Gastrocnemius medialis (tissue), 4 donors: ENCODE measurements around the gene RP9. TPM values are rescaled to one million over a fixed set of nuclear protein-coding genes. Genes with fewer than 3 reads are reported as not detected.

Experiments used
- ATAC-seq, 2 donors: fragments of 150-250 bp; one replicate each; pipeline ENCODE4 v1.9.1; 2016
- DNase-seq, 2 donors: peaks; one replicate each; pipeline ENCODE4 v3.0.0-alpha.2; 2019
- H3K27ac ChIP-seq, 4 donors: fragments of 200-600 bp; sonication (generic); 1 replicate in 1 of 4; 2 replicates in 3 of 4; pipeline ENCODE4 v1.5.1; 2016 to 2018; ENCODE audit warnings: mild to moderate bottlenecking in 2 of 4, moderate library complexity in 1 of 4
- H3K27me3 ChIP-seq, 3 donors: fragments of 200-600 bp; sonication (generic) in 2 of 3; 1 replicate in 1 of 3; 2 replicates in 2 of 3; pipeline versions ENCODE4 v1.5.1 to v1.6.0; 2016 to 2019; ENCODE audit warnings: mild to moderate bottlenecking in 1 of 3, moderate library complexity in 1 of 3
- H3K36me3 ChIP-seq, 2 donors: fragments of 200-600 bp; sonication (generic) in 1 of 2; one replicate each; pipeline ENCODE4 v1.5.1; 2017 to 2018
- H3K4me1 ChIP-seq, 2 donors: fragments of 200-600 bp; sonication (generic) in 1 of 2; one replicate each; pipeline ENCODE4 v1.5.1; 2016 to 2017; ENCODE audit warnings: mild to moderate bottlenecking in 2 of 2
- H3K4me3 ChIP-seq, 4 donors: fragments of 200-600 bp; sonication (generic) in 3 of 4; 1 replicate in 1 of 4; 2 replicates in 3 of 4; pipeline ENCODE4 v1.5.1; 2016 to 2019; ENCODE audit warnings: mild to moderate bottlenecking in 2 of 4
- H3K9me3 ChIP-seq, 3 donors: fragments of 200-600 bp; sonication (generic) in 2 of 3; 1 replicate in 1 of 3; 2 replicates in 2 of 3; pipeline ENCODE4 v1.5.1; 2016 to 2019
- POLR2A ChIP-seq, 2 donors: fragments of 450-650 bp; IDR thresholded peaks; one replicate each; pipeline ENCODE4 v1.6.1; 2017; ENCODE audit warnings: antibody characterized with exemption in 2 of 2, mild to moderate bottlenecking in 2 of 2, moderate library complexity in 2 of 2
- in situ Hi-C, 4 donors: fragments of 200-750 bp; cut with MboI; loops; one replicate each; pipeline versions ENCODE4 v1.15.0 to v1.8.0; 2017; ENCODE audit warnings: low sequenced_read_pairs in 4 of 4
- intact Hi-C: fragments of 100-400 bp; cut with DNase I; formaldehyde crosslinking; loops from one replicate; pipeline ENCODE4 v1.15.1; 2023; ENCODE audit warnings: low total_unique reads
- total RNA-seq, 4 donors: library from RNA; depleted of rRNA; stranded (reverse); fragments of >200 nt; gene quantifications; one replicate each; pipeline versions ENCODE4 v1.1.0 to v1.2.3, GENCODE V29; 2016
- TF ChIP-seq, protein P1 (sequence below), 5 experiments: fragments of 450-650 bp in 3 of 5; fragments of 200-600 bp in 2 of 5; sonication (generic) in 2 of 5; IDR thresholded peaks in 4 of 5; conservative IDR thresholded peaks in 1 of 5; 1 replicate in 4 of 5; 2 replicates in 1 of 5; pipeline ENCODE4 v1.5.1; 2016 to 2019; ENCODE audit warnings: antibody characterized with exemption in 5 of 5, mild to moderate bottlenecking in 3 of 5, moderate library complexity in 3 of 5

RP9 gene
- total RNA-seq, 4 donors from 2014 or later: 13.0 to 23.9 (median 20.1) TPM

DNA sequence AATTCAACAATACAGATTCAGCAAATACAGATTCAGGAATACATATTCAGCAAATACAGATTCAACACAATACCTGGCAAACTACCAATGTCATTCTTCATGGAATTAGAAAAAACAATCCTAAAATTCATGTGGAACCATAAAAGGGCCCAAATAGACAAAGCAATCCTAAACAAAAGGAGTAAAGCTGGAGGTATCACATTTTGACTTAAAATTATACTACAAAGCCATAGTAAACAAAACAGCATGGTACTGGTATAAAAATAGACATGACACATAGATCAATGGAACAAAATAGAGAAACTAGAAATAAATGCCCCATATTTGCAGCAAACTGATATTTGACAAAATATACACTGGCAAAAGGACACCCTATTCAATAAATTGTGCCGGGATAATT is 43.2 kb downstream of the RP9 start:
- Histone ChIP-seq H3K36me3 (no peaks in the 10 kb centered on the region), H3K27me3 (no peaks in the 10 kb centered on the region), H3K4me1 (peaks cover 17 to 23% of the 10 kb centered on the region in 2 donors), H3K9me3 (peaks cover 0 to 12% (median 11%) of the 10 kb centered on the region in 3 donors), H3K4me3 (no peak overlapping the region), H3K27ac (no peak overlapping the region)
- ATAC-seq (no peak), DNase-seq (no peak)
- in situ Hi-C loops (loop anchor here in 2 of 4 donors (25.0 kb wide), 2 partner anchors 104 to 579 kb away; partner anchors contain the start of genes AVL9 (in 1 of the 2), FKBP9 (in 1 of the 2) and LSM5 (in 1 of the 2)), intact Hi-C loops (no loop called here)
- no peak for TF ChIP-seq POLR2A (IDR thresholded peaks at IDR 0.05)
- TF ChIP-seq, protein P1, sequence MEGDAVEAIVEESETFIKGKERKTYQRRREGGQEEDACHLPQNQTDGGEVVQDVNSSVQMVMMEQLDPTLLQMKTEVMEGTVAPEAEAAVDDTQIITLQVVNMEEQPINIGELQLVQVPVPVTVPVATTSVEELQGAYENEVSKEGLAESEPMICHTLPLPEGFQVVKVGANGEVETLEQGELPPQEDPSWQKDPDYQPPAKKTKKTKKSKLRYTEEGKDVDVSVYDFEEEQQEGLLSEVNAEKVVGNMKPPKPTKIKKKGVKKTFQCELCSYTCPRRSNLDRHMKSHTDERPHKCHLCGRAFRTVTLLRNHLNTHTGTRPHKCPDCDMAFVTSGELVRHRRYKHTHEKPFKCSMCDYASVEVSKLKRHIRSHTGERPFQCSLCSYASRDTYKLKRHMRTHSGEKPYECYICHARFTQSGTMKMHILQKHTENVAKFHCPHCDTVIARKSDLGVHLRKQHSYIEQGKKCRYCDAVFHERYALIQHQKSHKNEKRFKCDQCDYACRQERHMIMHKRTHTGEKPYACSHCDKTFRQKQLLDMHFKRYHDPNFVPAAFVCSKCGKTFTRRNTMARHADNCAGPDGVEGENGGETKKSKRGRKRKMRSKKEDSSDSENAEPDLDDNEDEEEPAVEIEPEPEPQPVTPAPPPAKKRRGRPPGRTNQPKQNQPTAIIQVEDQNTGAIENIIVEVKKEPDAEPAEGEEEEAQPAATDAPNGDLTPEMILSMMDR (IDR thresholded peaks at IDR 0.05 in 4 of 5, conservative IDR thresholded peaks at IDR 0.05 in 1 of 5): no peak

- ATAC-seq (peak; percentile 96), DNase-seq (peak; percentile 87 to 88)
- Histone ChIP-seq H3K27ac (peak overlapping the region; percentile 90 to 98 (median 94)), H3K36me3 (no peaks in the 10 kb centered on the region), H3K4me1 (peaks cover 22 to 30% of the 10 kb centered on the region in 2 donors), H3K9me3 (peaks cover 0 to 5% (median 5%) of the 10 kb centered on the region in 3 donors), H3K4me3 (peak overlapping the region; percentile 74 to 97 (median 75)), H3K27me3 (no peaks in the 10 kb centered on the region)
- intact Hi-C loops (loop anchor here (1.0 to 2.0 kb wide), 4 partner anchors 22 to 172 kb away; partner anchors contain the start of genes BBS9, KBTBD2 and RP9), in situ Hi-C loops (loop anchor here in 2 of 4 donors (25.0 kb wide), 2 partner anchors 101 to 576 kb away; partner anchors contain the start of genes AVL9 (in 1 of the 2), FKBP9 (in 1 of the 2) and LSM5 (in 1 of the 2))
- TF ChIP-seq, protein P1 (IDR thresholded peaks at IDR 0.05 in 4 of 5, conservative IDR thresholded peaks at IDR 0.05 in 1 of 5): no peak
- peak in 1 of 2 donors; percentile 53 for TF ChIP-seq POLR2A (IDR thresholded peaks at IDR 0.05)
Observed at GRCh38 chr7:33062782-33063443, 46.3 kb downstream of the RP9 start.

GRCh38 chr7:33062023-33062781 is 47.0 kb downstream of the RP9 start, which contains the start of gene NT5C3A:
NT5C3A (minus strand) TSS chr7:33062776; CDS start chr7:33062705, 71 bp downstream.
- Histone ChIP-seq H3K4me1 (peaks cover 22 to 30% of the 10 kb centered on the region in 2 donors), H3K36me3 (no peaks in the 10 kb centered on the region), H3K4me3 (peak within 1 kb of the TSS; percentile 74 to 97 (median 75)), H3K27ac (peak within 1 kb of the TSS; percentile 90 to 98 (median 94)), H3K27me3 (no peaks in the 10 kb centered on the region), H3K9me3 (peaks cover 0 to 5% (median 5%) of the 10 kb centered on the region in 3 donors)
- intact Hi-C loops (loop anchor here (2.0 kb wide), 3 partner anchors 21 to 171 kb away; partner anchors contain the start of genes BBS9 and KBTBD2), in situ Hi-C loops (loop anchor here in 2 of 4 donors (25.0 kb wide), 2 partner anchors 100 to 575 kb away; partner anchors contain the start of genes AVL9 (in 1 of the 2), FKBP9 (in 1 of the 2) and LSM5 (in 1 of the 2))
- ATAC-seq (peak; percentile 60 to 67), DNase-seq (peak in 1 of 2 donors; percentile 13)
- TF ChIP-seq, protein P1 (IDR thresholded peaks at IDR 0.05 in 4 of 5, conservative IDR thresholded peaks at IDR 0.05 in 1 of 5): peak in 2 of 5 experiments; percentile 11 to 13
- TF ChIP-seq POLR2A (IDR thresholded peaks at IDR 0.05): peak; percentile 73 to 75

DNA sequence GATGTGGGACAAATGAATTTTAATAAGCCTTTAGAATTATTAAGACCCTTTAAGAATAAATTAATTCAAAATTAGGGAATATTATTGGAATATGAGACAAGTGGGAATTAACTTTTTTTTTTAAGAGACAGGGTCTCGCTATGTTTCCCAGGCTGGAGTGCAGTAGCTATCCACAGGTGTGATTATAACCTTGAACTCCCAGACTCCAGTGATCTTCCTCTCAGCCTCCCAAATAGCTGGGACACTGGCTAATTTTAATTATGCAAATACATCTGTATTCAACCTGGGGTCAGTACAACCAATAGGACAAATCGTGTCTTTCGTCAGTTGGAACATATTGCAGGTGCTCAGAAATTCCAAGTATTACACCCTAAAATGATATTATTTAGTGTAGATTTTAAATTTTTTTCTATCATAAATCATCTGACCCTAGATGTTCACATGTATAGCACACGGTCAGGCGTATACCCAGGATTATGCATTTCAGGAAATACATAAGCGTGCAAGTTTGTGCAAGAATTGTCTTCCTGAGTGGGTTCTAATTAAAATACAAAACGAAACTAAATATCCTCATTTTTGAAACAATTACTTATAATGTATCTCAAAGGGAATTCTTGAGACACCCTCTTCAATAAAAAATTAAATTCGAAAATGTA is 47.8 kb downstream of the RP9 start:
- Histone ChIP-seq H3K9me3 (peaks cover 0 to 5% (median 5%) of the 10 kb centered on the region in 3 donors), H3K4me3 (peak overlapping the region; percentile 74 to 97 (median 75)), H3K36me3 (no peaks in the 10 kb centered on the region), H3K4me1 (peaks cover 22 to 30% of the 10 kb centered on the region in 2 donors), H3K27ac (peak overlapping the region in 3 of 4 donors; percentile 90 to 98 (median 97)), H3K27me3 (no peaks in the 10 kb centered on the region)
- TF ChIP-seq, protein P1 (IDR thresholded peaks at IDR 0.05 in 4 of 5, conservative IDR thresholded peaks at IDR 0.05 in 1 of 5): no peak
- no peak for TF ChIP-seq POLR2A (IDR thresholded peaks at IDR 0.05)
- no peak for DNase-seq
- in situ Hi-C loops: loop anchor here in 2 of 4 donors (25.0 kb wide), 2 partner anchors 99 to 574 kb away; partner anchors contain the start of genes AVL9 (in 1 of the 2), FKBP9 (in 1 of the 2) and LSM5 (in 1 of the 2)
- no peak for ATAC-seq
- intact Hi-C loops: no loop called here
